ENCODE measurements around the gene TUBB2A. TPM values are rescaled to one million over a fixed set of nuclear protein-coding genes. Genes with fewer than 3 reads are reported as not detected.
"Not testable (repeated sequence)": the region's sequence is repeated elsewhere in the genome, so short reads cannot be mapped to it uniquely, and the experiment has no call there.

Gene TUBB2A
- total and polyA plus RNA-seq, 2 of the 8 experiments (the other 6 are each of a cell fraction or from before 2014, with no cell fraction given), result 315 to 330 TPM

GRCh38 chr6:3156184-3157130, 887 bp downstream of the TUBB2A start:
- H3K4me2 ChIP-seq (ENCODE audit: insufficient read depth in 1 of 2, low read depth in 2 of 2, low read length in 2 of 2), result peak overlapping the region; percentile 77 to 96
- not testable (repeated sequence) for H2BK15ac ChIP-seq (ENCODE audit: low read length); H3K56ac ChIP-seq (replicated peaks; ENCODE audit: insufficient read length, low read depth, low read length); H2BK120ac ChIP-seq (replicated peaks; ENCODE audit: low read depth, low read length); H2BK20ac ChIP-seq (ENCODE audit: low read length); H2AK5ac ChIP-seq (ENCODE audit: low read depth, low read length); H4K20me1 ChIP-seq (replicated peaks in 1 of 2; ENCODE audit: control insufficient read depth in 1 of 2, insufficient read depth in 2 of 2, low read length in 2 of 2); H3K79me1 ChIP-seq (ENCODE audit: low read depth, low read length); H3K9me3 ChIP-seq (ENCODE audit: insufficient read depth in 2 of 2, low read depth in 1 of 2, low read length in 1 of 2); DNase-seq (ENCODE audit: low read depth in 1 of 2, low spot score in 2 of 2); H3K27ac ChIP-seq (ENCODE audit: low read depth, low read length); H2BK12ac ChIP-seq (ENCODE audit: low read depth, low read length); H3K23ac ChIP-seq (ENCODE audit: insufficient read length); FAIRE-seq; H3K14ac ChIP-seq (ENCODE audit: insufficient read length); H3K23me2 ChIP-seq (ENCODE audit: low read depth, low read length); H3K4ac ChIP-seq (replicated peaks; ENCODE audit: insufficient read length, low read depth, low read length); H3K79me2 ChIP-seq (ENCODE audit: control insufficient read depth in 1 of 2, insufficient read depth in 2 of 2, low read length in 2 of 2); H3K27me3 ChIP-seq (replicated peaks in 1 of 4; ENCODE audit: control insufficient read depth in 3 of 4, extremely low read depth in 1 of 4, insufficient read depth in 3 of 4, low read length in 3 of 4); H4K5ac ChIP-seq (ENCODE audit: insufficient read length, low read depth, low read length); H4K91ac ChIP-seq (replicated peaks; ENCODE audit: insufficient read length, low read length); H2AFZ ChIP-seq (ENCODE audit: low read length)
- peaks cover 4 to 28% (median 12%) of the 10 kb centered on the region in 4 experiments; a peak in 6 of 8 replicates for H3K36me3 ChIP-seq (ENCODE audit: control insufficient read depth in 2 of 4, insufficient read depth in 4 of 4, low read length in 3 of 4)
- peaks cover 0 to 17% (median 8%) of the 10 kb centered on the region in 4 experiments; a peak in 5 of 7 replicates for H3K4me1 ChIP-seq (replicated peaks in 1 of 4; ENCODE audit: control insufficient read depth in 3 of 4, insufficient read depth in 4 of 4, low read length in 3 of 4)
- 12% methylated on average over 28 of the region's 32 CpGs; no CpG with 5 or more reads in 1 of the 2 experiments for WGBS, 2 experiments (ENCODE audit: extremely low coverage in 1 of 2, insufficient coverage in 1 of 2, insufficient read length in 1 of 2, insufficient replicate concordance in 2 of 2, low coverage in 1 of 2, low lambda C conversion rate in 2 of 2, missing lambda C conversion rate in 1 of 2)
- H4K8ac ChIP-seq (ENCODE audit: extremely low read depth, insufficient read depth, low read length), result peak overlapping the region; percentile 35; the same call in 1 of the 2 replicates
- peak overlapping the region; percentile 60 to 79 (median 74) for H3K4me3 ChIP-seq (ENCODE audit: extremely low read depth in 1 of 4, insufficient read depth in 2 of 4, low read depth in 3 of 4, low read length in 4 of 4)
- CTCF ChIA-PET (ENCODE audit: partially characterized antibody), result interaction anchor here (0.6 to 2.2 kb wide), 13 partner anchors 9 to 1732 kb away, joined by 3 to 13 read pairs (median 4); no protein-coding TSS in a partner anchor
- H2BK5ac ChIP-seq (ENCODE audit: low read depth, low read length), result peak overlapping the region; percentile 35; the same call in 1 of the 2 replicates
- H3K9ac ChIP-seq (replicated peaks in 1 of 4; ENCODE audit: extremely low read depth in 1 of 4, low read depth in 3 of 4, low read length in 3 of 4), result peak overlapping the region in 3 of 4 experiments; percentile 20 to 76 (median 57); a peak in 6 of 7 replicates
- POLR2A ChIA-PET (ENCODE audit: partially characterized antibody), result interaction anchor here (0.6 to 4.3 kb wide), 23 partner anchors 8 to 430 kb away, joined by 3 to 24 read pairs (median 5); partner anchors contain the start of genes NQO2 and TUBB2B
- peak overlapping the region; percentile 32 for H3K18ac ChIP-seq (ENCODE audit: extremely low read depth, low read length)
